Islet of Langerhans (tissue), 1 donor: Measurements from ENCODE around the gene PRKAG2.

ENCODE experiments used
- FAIRE-seq: peaks from one replicate; lab custom pipeline; 2011; peaks lifted over from hg19 to GRCh38; lab: Jason Lieb, UNC

Gene PRKAG2

DNA sequence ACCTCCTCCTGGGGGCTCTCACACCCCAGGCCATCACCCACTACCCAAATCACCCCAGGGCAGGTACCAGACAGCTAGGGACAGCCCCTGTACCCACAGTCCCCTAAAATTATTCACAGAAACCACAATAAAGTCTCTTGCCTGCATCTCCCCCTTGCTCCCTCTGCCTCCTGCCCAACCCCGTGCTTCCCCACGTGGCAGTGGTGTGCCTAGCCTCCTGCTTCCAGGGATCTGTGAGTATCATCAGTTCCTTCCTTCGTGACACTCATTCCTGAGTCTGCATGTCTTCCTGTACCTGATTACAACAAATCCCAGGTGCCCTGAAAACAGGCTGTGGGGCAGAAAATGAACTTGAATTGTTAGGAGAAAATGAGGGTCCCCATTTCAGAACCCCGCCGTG is 61.5 kb downstream of the PRKAG2 start:
- FAIRE-seq, result no peak

DNA sequence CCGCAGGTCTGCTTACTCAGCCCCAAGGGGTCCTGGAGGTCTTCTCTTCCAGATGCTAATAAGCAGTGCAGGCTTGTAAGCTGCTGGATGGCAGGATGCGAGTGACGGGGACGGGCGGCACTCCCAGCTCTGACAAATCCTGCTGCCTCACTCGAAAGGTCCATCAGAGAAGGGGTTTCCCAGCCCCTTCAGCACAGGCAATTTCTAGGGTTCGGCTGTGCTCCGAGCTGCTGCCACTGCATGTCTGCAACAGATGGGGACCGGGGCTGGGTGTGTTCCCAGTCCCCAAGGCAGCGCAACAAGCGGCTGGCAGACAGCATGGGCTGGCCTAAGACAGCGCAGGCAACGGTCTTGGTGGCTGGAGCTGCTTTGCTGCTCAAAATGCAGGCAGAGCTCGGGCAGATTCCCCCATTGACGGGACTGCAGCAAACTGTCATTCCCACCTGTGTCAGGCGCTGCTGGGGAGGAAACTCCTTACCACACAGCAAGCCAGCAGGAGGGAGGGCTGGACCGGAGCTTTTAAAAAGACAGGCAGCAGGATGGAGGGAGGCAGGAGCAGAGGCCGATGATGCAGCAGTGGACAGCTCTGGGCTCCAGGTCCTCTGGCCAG is 62.4 kb downstream of the PRKAG2 start:
- no peak for FAIRE-seq

DNA sequence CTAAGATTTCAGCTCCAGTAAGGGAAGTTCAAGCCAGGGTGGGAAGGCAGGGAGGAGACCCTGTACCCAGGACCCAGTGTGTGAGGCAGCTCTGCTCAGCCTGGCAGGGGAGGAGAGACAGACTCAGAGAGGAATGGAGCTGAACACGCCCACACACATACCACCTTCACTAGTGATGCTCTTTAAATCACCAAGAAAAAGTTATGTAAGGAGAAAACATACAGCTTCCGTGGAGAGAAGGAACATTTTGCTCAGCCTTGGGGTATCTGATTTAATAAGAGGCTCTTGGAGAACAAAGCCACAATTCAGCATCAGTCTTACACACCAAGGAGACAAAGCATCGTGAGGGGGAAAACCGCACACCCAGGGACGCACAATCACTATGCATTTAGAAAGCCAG is 62.9 kb downstream of the PRKAG2 start:
- FAIRE-seq, result no peak

DNA sequence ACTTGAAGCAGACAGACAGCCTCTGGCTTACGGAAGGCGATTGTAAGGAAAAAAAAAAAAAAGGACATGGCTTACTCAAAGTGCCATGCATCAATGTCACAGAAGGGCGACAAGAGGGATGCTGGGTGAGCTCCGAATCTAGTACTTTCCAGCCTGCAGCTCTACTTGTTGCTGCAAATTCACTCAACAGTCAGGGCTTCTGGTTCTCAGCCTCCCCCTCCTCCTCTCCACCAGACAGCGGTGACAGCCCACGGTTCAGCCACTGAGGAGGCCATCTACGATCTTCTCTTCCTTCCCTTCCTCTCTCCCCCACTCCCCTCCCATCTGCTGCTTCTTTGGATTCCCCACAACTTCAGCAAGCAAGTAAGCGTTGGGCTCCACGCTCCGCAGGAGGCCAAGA is 63.5 kb downstream of the PRKAG2 start:
- no peak for FAIRE-seq

DNA sequence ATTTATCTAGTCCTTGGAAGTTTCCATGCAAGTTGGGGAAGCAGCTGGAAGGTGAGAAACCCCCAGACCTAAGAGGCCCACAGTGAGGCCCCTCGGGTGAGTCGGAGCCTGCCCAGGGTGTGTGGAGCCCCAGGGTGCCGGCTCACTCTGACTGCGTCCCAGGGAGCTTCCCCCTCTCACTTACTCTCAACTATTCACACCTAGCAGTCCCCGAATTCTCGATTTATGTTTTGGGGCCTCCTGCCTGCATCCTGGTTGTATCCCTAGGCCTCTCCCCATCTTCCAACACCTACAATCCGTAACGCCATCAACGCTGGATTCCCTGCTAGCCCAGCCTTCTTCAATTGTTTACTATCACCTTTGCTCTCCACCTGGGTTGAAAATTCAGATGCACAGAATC is 63.9 kb downstream of the PRKAG2 start:
- no peak for FAIRE-seq

DNA sequence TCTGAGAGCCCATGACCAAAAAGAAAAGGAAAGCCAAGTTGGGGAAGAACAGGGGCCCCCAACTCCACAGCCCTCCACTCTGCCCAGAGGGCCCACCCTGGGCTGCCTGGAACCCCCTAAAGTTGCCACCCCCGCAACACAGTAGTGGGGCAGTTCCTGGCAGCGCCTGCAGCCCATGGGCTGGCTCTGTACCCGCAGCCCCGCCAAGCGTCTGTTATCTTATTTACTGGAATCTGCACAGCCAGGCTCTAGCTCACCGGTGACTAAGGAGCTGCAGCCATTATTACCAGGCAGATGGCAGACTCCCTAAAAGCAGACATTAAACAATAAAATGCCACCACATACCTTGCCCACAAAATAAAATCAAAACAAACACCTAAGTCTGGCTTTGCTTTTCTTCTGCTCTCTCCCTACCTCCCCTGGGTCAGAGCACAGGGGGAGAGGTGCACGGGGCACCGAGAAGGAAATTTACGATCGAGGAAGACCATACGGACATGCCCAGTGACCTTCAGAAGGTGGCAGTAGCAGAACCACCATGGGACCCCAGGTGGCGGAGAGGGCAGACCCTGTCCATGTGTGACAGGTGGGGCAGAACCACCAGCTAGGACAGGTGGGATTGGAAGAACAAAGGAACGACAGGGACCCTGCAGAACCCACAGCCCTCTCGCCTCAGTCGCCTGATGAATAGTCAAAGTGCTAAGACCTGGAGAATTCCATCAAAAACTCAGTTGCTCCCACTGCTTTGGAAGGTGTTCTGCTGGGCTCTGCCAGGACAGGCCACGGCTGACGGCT is 66.3 kb downstream of the PRKAG2 start:
- no peak for FAIRE-seq

DNA sequence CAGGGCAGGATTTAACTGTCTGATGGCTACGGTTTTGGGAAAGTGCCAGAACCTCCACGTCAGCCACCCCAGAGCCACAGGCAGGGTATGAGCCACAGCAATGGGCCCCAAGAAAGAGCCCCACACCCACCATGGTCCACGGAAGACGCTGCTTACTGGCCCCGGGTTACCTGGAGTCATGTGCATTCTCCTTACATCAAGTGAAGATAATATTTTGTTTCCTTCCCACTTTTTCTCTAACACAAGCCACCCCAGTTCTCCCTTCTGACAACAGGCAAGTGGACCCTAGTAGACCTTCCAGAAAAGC is 67.1 kb downstream of the PRKAG2 start:
- no peak for FAIRE-seq

DNA sequence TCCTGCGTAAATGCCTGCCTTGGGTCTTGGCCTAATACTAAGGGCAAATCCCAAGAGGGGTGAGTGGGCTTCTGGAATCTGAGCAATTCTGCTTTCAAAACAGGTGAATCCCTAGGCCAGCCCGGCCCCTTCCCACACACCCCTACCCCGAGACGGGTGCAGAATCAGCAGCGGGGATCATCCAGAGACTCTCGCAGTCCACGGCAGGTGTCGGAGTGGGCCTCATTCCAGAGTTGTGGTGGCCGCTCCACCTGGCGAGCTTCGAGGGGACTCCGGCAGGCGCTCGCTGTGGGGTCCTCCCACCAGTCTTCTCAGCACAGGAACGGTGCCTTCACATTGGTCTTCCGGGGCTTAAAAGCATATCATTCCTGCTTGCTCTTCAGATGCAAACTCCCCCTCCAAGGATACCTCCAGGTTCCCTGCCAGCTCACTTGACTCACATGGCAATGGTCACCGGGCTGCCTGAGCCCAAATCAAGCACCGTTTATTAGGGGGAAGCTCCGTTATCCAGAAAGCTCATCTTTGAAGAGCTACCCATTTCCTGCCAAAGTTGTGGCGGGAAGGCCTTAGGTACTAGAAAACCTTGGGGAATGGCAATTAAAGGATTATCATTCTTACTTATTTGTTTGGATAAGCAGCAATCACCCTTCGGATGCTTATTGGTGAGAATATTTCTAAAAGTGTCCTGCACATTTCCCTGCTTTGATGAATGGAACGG is 67.6 kb downstream of the PRKAG2 start:
- FAIRE-seq, result no peak

DNA sequence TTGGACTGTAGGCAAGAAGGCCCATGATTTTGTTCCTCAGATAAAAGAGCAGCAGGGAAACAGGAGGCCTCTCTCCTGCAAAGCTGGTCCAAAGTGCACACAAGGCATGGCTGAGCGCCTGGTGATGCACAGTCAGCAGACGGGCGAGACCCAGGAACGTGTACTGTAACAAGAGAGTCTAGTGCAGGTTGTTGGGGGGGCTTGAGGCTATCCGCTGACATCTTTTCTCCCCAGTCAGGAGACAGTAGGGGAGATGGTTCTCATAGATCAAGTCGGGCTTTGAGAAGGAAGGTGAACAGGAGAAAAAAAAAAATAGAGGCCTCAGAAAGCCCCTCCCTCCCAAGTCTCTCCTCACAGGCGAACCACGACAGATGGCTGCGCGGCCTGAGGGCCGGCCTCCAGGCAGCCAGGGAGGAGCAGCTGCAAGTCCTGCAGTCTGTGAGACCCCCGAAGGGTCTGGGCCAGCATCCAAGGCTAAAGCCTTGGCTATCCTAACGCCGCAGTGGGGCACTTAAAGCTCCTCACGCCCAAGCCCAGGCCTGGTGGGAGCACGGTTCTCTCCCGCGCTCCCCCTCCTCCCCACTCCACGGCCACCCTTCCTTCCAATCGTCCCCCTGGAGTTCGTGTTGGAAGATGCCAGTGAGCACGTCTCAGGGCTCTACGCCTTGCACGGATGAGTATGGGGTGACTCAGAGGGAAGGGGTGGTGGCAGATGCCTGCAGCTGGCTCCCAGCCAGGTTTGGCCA is 68.3 kb downstream of the PRKAG2 start:
- FAIRE-seq, result no peak

DNA sequence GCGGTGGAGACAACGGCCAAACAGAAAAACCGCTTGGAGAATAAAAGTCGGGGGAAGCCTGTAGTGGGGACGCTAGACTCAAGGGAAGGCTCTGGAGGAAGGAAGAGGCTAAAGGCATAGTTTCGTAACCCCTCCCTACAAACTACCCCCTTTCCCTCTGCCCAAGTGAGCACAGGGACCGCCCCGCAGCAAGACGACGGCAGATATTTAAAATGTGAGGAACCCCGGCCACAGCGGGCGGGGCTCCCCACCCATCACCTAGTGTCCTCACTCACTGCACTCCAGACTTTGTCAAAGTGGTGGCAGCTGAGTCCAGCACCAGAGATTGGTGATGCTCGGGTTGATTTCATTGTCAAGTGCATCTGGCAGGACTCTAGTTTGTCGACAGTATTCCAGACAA is 69.1 kb downstream of the PRKAG2 start:
- FAIRE-seq, result no peak

DNA sequence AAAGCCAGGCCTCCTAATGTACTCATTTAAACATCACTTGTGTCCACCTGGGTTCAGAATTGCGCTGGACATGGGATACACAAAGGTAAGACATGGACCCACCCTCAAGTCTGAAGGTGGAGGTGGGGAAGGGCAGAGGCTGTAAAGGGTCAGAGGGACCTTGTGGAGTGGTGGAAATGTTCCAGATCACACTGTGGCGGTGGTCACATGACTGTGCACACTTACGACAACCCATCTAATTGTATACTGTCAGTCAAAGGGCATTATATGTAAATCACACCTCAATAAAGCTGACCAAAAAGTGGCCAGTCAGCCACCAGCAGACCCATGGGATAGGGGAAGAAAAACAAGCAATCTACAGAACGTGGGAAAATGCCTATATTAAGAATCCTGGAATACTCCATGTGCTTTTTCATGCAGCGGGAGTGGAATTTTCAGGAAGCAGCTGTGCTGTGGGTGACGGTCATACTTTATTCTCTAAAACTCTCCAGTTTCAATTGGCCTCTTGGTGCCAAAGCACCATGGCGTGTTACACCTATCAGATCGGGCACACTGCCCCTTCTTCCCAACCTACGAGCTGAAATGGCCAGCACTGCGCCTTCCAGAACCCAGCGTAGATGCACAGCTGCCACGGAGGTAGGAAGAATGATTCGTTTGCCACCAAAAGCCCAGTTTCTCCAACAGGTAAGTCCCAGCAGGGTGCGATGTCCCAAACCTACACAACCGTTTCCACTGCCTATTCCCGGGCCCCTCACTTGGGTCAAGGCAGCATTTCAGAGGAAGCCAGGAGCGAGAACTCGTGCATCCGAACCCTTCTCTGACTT is 69.8 kb downstream of the PRKAG2 start:
- no peak for FAIRE-seq

DNA sequence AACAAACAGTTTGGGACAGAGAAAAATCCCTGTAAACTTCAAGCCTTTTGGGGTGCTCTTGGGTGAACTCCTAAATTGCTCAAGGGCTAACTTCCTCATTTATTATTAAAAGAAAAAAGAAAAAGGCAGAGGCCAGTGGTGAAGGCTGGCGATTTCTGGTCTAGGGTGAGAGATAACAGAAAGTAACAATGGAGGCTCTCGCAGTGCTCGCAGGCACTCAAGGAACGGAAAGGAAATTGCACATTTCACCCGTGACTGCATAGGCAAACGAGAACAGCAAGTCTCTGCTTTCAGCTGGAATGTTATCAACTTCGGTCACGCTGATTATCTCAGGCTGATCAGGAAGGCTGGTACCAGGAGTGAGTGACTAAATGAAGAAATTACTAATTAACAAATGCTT is 70.7 kb downstream of the PRKAG2 start:
- FAIRE-seq, result no peak

DNA sequence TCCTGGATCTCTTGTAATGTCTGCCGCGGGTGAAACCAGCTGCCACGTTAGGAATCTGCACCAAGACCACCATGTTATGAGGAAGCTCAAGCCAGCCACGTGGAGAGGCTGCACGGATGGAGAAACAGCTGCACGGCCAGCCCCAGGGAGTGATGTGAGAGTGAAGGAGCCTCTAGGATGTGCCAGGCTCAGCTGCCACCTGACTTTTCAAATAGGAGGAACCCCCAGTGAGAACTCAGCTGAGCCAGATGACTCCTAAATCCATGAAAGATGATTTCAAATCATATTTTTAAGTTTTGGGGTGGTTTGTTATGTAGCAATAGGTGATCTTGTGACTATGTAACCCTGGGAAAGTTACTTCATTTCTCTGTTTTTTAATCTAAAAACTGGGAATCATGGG is 71.7 kb downstream of the PRKAG2 start:
- FAIRE-seq, result no peak

DNA sequence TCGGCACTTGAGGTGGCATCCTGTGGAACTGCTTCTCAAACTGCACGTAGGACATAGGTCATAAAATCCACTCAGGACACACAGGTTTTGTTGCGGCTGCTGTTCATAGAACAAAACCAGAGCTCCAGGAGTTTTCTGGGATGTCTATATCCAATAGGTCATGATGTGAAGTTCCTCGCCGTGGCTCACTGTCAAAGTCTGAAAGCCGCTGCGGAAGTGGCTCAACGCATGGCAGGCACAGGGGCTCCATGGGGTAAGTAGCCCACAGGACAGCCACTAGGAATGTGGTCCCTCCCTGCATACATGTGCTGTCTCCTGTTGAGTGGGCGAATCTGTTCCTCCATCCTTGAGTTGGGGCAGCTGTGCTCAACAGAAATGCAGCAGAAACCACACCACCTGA is 72.2 kb downstream of the PRKAG2 start:
- FAIRE-seq, result no peak

DNA sequence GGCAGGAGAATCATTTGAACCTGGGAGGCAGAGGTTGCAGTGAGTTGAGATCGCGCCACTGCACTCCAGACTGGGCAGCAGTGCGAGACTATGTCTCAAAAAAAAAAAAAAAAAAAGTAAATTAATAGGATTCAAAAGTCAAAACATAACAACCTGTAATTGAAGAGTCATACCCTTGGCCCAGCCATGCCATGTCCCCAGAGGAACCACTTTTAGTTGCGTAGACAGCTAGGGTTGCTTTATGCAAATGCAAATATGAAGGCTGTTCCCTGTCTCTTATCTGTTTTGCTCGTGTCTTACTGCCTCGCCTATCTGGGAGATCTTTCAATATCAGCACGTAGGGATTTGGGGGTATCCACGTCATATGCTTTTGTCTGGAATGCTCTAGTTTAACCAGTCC is 73.1 kb downstream of the PRKAG2 start:
- no peak for FAIRE-seq

DNA sequence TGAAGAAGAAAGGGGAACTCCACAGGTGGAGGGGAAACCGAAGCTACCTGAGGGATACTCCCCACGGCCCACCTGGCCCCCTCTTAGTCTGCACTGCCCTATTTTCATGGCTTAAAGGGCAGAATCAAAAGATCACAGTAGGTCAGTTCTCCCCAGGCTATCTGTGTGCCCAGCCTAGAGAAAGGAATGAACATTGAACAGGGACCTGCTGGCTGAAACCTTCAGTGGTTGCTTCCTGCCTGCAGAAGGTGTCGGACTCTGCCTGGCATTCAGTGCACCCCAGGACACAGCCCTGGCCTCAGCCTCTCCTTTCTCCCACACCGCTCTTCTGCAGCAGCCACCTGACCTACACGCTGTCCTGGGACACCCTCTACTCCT is 74.5 kb downstream of the PRKAG2 start:
- FAIRE-seq, result no peak

DNA sequence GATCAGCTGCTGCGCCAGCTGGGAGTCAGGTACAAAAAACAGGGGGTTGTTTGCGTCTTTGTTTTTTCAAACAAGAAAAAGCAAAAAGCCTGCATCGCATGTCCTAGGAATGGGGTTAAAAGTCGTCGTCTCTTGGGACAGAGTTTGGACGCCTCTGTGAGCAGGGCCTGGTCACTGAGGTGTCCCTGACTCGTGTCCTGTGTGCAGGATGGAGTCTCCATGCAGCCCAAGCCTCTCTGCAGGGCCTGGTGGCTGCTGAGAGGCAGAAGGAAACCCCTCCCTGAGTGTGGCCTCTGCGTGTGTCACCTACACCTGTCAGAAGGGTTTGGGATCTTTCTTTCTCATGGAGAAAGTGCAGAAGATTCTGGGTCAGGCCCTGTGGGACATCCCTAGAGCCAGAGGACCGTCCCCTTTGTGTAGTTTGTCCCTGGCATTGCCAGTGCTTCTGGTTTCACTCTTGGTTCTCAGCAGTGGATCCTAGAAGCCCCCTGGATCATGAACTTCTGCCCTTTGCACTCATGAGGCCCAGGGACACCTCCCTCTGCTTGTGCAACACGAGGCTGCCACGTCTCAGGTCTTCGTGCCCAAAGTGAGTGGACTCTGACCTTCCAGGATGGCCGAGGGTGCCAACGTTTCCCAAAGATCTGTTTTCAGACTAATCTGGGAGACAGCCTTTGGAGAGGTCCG is 75.0 kb downstream of the PRKAG2 start:
- FAIRE-seq, result no peak

DNA sequence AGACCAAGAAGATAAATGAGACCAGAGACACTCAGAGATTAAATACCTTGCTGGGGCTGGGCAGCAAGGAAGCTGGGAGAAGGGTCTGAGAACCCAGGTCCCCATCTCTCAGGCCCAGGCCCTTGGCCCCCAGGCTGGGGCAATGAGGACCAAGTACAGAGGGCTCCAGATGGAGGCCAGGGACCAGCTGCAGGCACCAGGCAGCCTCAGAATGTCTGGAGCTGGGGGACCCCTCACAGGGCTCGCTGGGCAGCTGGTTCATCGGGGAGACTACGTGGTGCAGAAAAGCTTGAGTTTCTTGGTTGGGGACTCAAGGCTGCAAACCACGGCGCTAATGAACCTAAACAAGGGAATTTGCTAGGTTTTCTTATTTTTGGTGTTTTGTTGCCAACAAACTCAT is 75.6 kb downstream of the PRKAG2 start:
- no peak for FAIRE-seq

DNA sequence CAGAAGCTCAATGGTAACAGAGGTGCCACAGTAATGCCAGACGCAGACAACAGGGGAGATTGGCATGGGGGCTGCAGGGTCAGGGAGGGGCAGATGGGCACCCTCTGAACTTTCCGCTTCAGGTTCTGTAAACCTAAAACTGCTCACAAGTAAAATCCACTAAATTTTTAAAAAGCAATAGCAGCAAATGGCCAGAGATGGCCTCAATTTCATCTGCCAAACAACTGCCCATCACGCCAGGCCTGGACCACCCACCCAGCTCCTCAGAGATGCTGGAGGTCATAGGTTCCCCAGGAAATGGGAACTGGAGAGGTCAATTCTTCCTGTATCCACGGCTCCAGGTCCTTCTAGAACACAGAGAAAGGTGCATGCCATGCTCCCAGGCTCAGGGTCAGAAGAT is 76.1 kb downstream of the PRKAG2 start:
- FAIRE-seq, result no peak

DNA sequence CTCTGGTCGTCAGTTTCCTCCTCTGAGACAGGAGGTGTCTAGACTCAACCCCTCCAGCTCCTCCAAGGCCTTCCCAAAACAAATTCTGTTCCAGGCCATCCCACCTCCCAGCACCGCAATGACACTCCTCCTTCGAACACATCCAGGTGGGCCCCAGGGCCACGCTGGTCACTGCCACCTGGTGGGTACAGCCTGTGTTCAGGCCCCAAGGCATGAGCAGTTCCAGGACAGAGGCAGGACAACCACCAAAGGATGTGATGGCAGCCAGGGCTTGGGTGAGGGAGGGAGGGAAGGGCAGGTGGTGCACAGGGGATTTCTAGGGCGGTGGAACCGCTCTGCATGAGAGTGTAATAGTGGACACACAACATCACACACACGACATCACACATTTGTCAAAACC is 76.5 kb downstream of the PRKAG2 start:
- FAIRE-seq, result no peak

DNA sequence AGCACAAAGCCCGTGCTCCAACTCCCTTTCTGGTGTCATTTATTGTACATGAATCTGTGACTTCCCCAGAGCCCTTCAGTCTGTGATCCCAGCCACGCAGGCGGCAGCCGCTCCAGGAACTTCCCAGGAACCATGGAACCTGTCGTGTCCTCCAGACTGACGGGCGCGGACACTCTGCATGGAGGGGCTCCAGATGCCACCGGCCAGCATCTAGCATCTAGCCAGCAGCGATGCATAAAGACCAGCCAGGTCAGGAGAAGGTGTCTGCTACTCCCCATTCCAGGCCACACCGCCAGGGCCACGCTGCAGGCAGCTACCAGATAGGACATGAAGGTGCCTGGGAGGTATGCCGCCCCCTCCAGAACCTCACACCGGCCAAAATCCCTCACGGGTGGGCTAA is 77.4 kb downstream of the PRKAG2 start:
- FAIRE-seq, result no peak
